Muscle layer of duodenum (tissue), 2 donors: Measurements from ENCODE around the gene TET3.

Experiments used
- H3K27ac ChIP-seq: one replicate; pipeline ENCODE4 v1.7.0; 2013; ENCODE audit warnings: mild to moderate bottlenecking, low read length
- H3K27me3 ChIP-seq: one replicate; pipeline ENCODE4 v1.7.0; 2013; ENCODE audit warnings: low read depth, mild to moderate bottlenecking, control low read depth, low read length
- H3K36me3 ChIP-seq, 2 donors: one replicate each; pipeline ENCODE4 v1.7.0; 2013; ENCODE audit warnings: low read length in 2 of 2, control low read depth in 1 of 2, mild to moderate bottlenecking in 1 of 2; ENCODE audit not compliant: insufficient read depth in 2 of 2, control insufficient read depth in 1 of 2
- H3K4me1 ChIP-seq, 2 donors: one replicate each; pipeline ENCODE4 v1.7.0; 2013; ENCODE audit warnings: low read length in 2 of 2, mild to moderate bottlenecking in 2 of 2, control low read depth in 1 of 2, moderate library complexity in 1 of 2; ENCODE audit not compliant: insufficient read depth in 2 of 2, control insufficient read depth in 1 of 2
- H3K4me3 ChIP-seq, 2 donors: one replicate each; pipeline ENCODE4 v1.7.0; 2013; ENCODE audit warnings: low read length in 2 of 2, low read depth in 1 of 2, mild to moderate bottlenecking in 1 of 2
- H3K9me3 ChIP-seq, 2 donors: one replicate each; pipeline ENCODE4 v1.7.0; 2013; ENCODE audit warnings: low read length in 2 of 2, control low read depth in 1 of 2, mild to moderate bottlenecking in 1 of 2; ENCODE audit not compliant: control insufficient read depth in 1 of 2
- donor health status: healthy.

The TET3 gene

DNA sequence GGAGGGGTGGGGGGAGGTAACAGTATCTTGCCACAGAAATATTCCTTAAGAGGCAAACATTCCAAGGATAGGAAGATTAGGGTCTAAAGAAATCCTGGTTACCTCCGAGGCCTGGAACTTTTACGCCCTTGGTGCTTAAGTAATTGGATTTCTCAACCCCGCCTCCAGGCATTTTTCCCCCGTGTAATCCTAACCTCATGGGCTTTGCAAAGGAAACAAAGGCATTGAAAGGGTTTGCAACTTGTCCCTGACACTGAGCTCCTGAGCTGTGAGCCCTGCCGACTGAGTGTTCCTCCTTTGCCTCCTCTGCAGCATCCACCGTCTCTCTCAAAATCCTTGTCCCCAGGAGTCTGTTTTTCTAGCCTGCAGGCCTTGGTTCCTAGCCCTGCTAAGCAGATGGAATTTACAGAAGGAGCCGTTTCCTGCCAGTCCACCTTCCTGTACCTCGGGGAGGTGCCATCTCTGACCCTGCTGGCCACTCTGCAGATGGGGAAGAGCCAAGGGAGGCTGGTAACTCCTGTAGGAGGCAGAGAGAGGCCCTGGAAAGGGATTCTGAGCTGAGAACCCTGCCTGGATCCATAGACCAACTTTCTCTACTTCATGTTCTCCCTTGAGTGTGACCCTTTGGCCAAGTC lies 24.2 kb downstream of the TET3 start:
- H3K9me3 ChIP-seq, result no peaks in the 10 kb centered on the region
- H3K4me3 ChIP-seq, result no peak overlapping the region
- no peaks in the 10 kb centered on the region for H3K27me3 ChIP-seq
- H3K27ac ChIP-seq, result no peak overlapping the region
- peaks cover 18 to 26% of the 10 kb centered on the region in 2 donors for H3K4me1 ChIP-seq
- no peaks in the 10 kb centered on the region for H3K36me3 ChIP-seq

DNA sequence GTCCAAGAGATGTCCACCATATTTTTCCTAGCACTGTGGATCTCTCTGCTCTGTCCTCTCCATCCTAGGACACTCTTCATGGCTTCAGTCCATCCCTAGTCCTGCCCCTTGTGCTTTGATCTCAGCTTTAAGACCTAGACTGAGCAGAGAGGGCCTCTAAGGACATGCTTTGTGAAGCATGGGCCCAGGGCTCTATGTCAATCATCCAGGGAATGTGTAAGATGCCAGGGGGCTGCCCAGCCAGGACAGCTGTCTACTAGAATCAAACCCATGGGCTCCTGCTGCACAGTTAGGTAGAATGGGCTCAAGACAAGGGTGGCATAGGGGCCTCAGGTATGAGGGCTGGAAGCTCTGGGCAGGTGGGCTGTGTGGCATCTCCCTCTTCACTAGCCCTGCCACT lies 24.9 kb downstream of the TET3 start:
- Histone ChIP-seq H3K4me3 (no peak overlapping the region), H3K27me3 (no peaks in the 10 kb centered on the region), H3K36me3 (no peaks in the 10 kb centered on the region), H3K27ac (no peak overlapping the region), H3K9me3 (no peaks in the 10 kb centered on the region), H3K4me1 (peaks cover 18 to 21% of the 10 kb centered on the region in 2 donors)

DNA sequence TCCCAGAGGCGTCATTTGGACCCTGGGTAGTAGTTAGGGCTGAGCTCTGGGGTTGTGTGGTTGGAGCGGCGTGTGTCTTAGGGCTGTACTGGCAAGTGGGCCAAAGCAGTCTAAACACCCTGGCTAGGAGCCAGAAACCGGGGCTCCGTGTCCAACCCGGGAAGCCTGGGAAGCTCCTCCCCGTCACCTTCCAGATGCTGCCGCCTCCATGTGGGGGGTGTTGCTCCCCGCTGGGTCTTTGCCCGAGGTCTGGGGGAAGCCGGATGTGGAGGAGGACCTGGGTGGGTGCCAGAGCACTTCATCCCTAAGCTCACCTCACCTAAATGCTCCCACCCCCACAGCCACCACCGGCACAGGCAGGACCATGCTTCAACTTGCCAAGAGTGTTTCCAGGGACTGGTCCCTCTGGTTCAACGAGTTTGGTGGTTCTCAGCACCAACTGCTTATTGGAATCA lies 25.4 kb downstream of the TET3 start:
- Histone ChIP-seq H3K36me3 (no peaks in the 10 kb centered on the region), H3K9me3 (no peaks in the 10 kb centered on the region), H3K27ac (no peak overlapping the region), H3K4me1 (peaks cover 18 to 21% of the 10 kb centered on the region in 2 donors), H3K27me3 (no peaks in the 10 kb centered on the region), H3K4me3 (no peak overlapping the region)

DNA sequence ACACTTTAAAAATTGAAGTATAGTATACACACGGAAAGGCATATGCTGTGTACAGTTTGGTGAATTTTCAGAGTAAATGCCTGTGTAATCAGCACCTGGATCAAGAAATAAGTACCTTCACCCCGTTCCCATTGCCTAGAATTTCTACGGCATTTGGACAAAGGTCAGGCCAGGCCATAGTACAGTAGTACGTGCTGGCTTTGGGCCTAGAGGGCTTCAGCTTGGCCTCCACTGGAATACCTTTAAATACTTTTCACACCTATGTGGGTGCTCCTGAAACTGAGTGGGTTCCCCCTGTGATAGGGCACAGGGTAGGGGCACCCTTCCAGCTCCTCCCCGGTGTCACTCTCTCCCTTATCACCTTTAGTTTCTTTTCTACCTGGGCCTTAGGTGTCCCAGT lies 26.5 kb downstream of the TET3 start:
- H3K9me3 ChIP-seq, result no peaks in the 10 kb centered on the region
- H3K36me3 ChIP-seq, result no peaks in the 10 kb centered on the region
- H3K27me3 ChIP-seq, result no peaks in the 10 kb centered on the region
- no peak overlapping the region for H3K27ac ChIP-seq
- H3K4me1 ChIP-seq, result peaks cover 10 to 16% of the 10 kb centered on the region in 2 donors
- no peak overlapping the region for H3K4me3 ChIP-seq

DNA sequence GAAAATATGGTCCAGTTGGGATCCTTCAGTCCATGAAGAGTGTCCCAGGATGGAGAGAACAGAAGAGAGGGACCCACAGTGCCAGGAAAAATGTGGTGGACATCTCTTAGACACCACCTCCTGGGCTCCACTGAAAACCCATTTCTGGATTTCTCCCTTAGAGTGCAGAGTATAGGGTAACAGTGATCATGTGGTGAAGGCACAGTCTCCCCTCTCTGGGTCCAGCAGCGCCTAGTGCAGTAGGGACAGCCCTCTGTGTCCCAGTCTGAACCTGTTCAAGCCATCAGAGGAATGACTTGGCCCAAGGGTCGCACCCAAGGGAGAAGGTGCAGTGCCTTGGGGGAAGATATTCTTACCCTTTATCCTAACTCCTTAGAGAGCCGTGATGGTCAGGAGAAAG lies 30.1 kb downstream of the TET3 start:
- H3K4me1 ChIP-seq, result peaks cover 2 to 8% of the 10 kb centered on the region in 2 donors
- H3K27ac ChIP-seq, result no peak overlapping the region

DNA sequence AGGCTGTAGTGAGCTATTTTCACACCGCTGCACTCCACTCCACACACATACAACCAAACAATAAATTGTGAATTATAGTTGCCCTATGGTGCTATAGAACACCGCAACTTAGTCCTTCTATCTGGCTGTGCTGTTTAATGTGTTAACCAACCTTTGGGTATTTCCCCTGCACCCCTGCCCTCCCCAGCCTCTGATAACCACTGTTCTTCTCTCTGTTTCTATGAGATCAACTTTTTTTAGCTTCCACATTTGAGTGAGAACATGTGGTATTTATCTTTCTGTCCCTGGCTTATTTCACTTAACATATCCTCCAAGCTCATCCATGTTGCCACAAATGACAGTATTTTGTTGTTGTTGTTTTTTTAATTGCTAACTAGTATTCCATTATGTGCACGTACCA lies 32.5 kb downstream of the TET3 start:
- Histone ChIP-seq H3K4me1 (peaks cover 0 to 4% of the 10 kb centered on the region in 2 donors), H3K9me3 (no peaks in the 10 kb centered on the region), H3K36me3 (no peaks in the 10 kb centered on the region), H3K27ac (no peak overlapping the region), H3K4me3 (no peak overlapping the region), H3K27me3 (no peaks in the 10 kb centered on the region)

More for the DNA sequence above, 30.1 kb downstream of the TET3 start:
- no peak overlapping the region for H3K4me3 ChIP-seq
- no peaks in the 10 kb centered on the region for H3K27me3 ChIP-seq
- no peaks in the 10 kb centered on the region for H3K36me3 ChIP-seq
- H3K9me3 ChIP-seq, result no peaks in the 10 kb centered on the region

DNA sequence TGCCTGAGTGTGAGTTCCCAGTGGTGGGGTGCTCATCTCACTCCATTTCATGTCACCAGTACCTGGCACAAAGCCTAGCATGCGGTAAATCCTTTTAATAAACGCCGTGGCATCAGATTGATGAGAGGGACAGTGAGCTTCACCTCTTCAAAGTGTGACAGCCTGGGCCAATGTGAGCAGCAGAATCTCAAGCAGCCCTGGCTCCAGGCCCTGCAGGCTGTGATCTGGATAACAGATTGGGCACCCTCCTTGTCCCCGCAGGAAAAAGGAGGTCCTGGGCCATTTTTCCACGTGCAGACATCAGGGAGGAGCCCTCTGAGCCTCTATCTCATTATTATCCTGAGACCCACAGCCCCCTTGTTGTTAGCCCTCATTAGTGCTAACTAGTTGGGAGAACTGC lies 34.8 kb downstream of the TET3 start:
- peaks cover 0 to 4% of the 10 kb centered on the region in 2 donors for H3K4me1 ChIP-seq
- H3K27ac ChIP-seq, result no peak overlapping the region
- no peaks in the 10 kb centered on the region for H3K27me3 ChIP-seq
- no peaks in the 10 kb centered on the region for H3K36me3 ChIP-seq
- H3K9me3 ChIP-seq, result no peaks in the 10 kb centered on the region
- no peak overlapping the region for H3K4me3 ChIP-seq

DNA sequence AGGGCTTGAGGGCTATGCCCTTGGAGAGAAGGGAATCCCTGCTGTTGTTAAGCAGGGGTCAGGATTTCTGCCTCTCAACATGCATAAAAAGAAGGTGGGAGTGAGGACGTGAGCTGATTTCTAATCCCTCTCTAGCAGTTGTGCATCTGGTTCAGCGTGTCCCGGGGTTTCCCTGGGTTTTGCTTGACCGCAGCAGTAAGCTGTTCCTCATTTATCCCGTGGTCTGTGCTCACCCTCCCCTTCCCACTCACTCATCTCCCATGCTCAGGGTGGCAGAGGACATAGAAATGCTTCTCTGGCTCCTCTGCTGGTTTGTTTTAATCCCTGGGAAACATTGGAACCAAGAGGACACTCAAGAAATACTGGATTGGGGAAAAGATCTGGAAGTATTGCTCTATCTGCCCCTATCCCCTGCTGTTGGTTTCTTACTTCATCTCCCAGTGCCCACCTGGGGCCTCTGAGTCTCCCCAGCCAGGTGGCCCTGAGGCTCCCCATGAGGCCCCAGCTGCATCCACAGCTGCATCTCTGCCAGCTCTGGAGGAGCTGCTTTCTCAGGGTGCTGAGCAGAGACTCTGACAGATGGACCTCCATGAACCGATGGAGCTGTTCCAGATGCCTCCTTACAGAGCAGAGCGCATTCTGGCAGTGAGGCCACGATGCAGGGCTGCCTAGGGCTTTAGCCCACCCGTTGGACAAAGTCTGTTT lies 36.1 kb downstream of the TET3 start:
- H3K9me3 ChIP-seq, result no peaks in the 10 kb centered on the region
- peaks cover 0 to 4% of the 10 kb centered on the region in 2 donors for H3K4me1 ChIP-seq
- no peaks in the 10 kb centered on the region for H3K27me3 ChIP-seq
- no peak overlapping the region for H3K4me3 ChIP-seq
- H3K27ac ChIP-seq, result no peak overlapping the region
- no peaks in the 10 kb centered on the region for H3K36me3 ChIP-seq

DNA sequence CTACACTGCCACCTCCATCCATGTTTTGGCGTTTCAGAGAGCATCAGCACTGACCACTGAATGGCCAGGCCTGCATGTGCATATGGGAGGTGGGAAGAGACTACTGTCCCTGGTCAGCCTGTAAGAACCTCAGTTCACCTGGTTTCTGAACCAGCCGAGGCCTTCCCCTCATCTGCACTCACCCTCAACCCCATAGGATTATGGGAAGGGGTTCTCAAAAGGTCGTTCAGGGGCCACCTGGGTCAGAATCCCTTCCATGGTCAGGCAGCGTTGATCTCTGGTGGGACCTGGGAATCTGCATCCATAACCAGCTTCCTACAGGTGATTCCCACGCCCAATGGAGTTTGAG lies 36.7 kb downstream of the TET3 start:
- H3K9me3 ChIP-seq, result no peaks in the 10 kb centered on the region
- no peak overlapping the region for H3K4me3 ChIP-seq
- H3K27me3 ChIP-seq, result no peaks in the 10 kb centered on the region
- H3K4me1 ChIP-seq, result peaks cover 0 to 4% of the 10 kb centered on the region in 2 donors
- no peak overlapping the region for H3K27ac ChIP-seq
- H3K36me3 ChIP-seq, result no peaks in the 10 kb centered on the region

DNA sequence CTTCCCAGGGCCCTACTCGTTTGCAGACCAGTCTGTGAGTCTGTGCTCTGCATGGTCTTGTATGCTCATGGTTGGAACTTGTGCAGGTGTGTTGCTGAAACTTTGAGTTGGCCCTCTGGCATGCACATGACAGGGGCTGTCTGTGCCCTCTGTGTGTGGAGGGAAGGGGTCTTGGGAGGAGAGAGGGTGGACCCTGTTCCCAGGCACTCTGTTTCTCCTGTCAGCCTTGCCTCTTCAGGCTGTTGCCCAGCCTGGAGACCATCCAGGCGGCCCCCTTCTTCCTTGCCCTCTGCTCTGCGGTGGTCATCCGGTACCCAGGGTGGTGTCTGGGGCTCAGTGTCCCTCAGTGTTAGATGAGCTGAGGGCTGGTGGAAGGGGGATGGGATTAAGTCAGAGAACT lies 39.5 kb downstream of the TET3 start:
- H3K4me3 ChIP-seq, result no peak overlapping the region
- peaks cover 0 to 2% of the 10 kb centered on the region in 2 donors for H3K9me3 ChIP-seq
- H3K27ac ChIP-seq, result no peak overlapping the region
- no peaks in the 10 kb centered on the region for H3K36me3 ChIP-seq
- H3K27me3 ChIP-seq, result no peaks in the 10 kb centered on the region
- H3K4me1 ChIP-seq, result peaks cover 0 to 4% of the 10 kb centered on the region in 2 donors

DNA sequence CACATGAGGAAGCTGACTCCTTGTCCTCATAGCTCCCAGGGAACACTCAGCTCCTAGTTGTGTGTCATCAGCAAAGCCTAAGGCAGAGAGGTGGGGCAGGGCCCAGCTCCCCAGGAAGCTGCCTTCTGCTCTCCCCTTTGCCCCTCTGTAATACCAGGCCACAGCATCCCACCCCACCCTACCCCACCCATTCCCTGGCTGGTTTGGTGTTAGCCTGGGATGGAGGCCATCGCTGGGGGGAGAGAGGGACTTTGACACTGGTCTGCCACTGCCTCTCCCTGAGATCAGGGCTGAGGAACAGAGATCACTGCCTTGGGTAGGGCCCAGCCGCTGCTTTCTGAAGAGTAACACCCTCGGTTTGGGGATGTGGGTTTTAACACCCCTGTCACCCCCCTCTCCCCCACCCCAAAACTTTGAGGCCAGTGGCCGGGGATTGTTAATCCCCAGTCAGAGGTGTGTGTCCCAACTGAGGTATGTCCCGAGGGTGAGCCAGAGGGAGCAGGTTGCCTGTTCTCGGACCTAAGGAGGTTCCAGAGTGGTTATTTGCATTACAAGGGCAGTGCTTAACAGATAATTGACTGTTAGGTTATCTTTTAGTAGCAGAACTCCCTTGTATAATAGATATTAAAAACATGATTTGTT lies 41.4 kb downstream of the TET3 start:
- H3K27ac ChIP-seq, result no peak overlapping the region
- no peaks in the 10 kb centered on the region for H3K27me3 ChIP-seq
- H3K4me1 ChIP-seq, result no peaks in the 10 kb centered on the region
- no peak overlapping the region for H3K4me3 ChIP-seq
- H3K9me3 ChIP-seq, result peaks cover 0 to 2% of the 10 kb centered on the region in 2 donors
- H3K36me3 ChIP-seq, result no peaks in the 10 kb centered on the region
